ENCODE data around the gene OXNAD1.
"Not testable (repeated sequence)": the region's sequence is repeated elsewhere in the genome, so short reads cannot be mapped to it uniquely, and the experiment has no call there.

The OXNAD1 gene

DNA sequence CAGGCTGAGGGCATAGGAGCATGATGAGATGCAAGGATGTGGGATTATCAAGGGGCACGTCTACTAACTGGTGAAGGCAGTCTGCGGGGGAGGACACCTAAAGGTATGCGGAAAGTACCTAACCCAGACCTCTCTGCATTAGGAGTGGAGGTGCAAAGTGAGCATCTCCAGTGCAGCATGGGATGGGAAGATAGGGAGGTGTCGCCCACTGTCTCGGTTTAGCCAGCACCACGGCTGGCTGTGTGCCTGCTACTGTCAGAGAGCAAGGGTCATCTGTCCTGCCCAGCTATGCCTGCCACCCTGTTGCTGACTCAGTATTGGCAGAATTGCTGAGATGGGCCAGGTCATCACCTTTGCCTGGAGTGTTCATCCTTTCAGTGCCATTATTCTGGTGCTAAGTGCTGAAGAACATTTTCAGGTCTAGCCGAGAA lies 40.1 kb downstream of the OXNAD1 start:
- no peaks in the 10 kb centered on the region for H3K27me3 ChIP-seq (replicated peaks)
- no peaks in the 10 kb centered on the region for H3K36me3 ChIP-seq (replicated peaks)
- TF ChIP-seq, protein P1, sequence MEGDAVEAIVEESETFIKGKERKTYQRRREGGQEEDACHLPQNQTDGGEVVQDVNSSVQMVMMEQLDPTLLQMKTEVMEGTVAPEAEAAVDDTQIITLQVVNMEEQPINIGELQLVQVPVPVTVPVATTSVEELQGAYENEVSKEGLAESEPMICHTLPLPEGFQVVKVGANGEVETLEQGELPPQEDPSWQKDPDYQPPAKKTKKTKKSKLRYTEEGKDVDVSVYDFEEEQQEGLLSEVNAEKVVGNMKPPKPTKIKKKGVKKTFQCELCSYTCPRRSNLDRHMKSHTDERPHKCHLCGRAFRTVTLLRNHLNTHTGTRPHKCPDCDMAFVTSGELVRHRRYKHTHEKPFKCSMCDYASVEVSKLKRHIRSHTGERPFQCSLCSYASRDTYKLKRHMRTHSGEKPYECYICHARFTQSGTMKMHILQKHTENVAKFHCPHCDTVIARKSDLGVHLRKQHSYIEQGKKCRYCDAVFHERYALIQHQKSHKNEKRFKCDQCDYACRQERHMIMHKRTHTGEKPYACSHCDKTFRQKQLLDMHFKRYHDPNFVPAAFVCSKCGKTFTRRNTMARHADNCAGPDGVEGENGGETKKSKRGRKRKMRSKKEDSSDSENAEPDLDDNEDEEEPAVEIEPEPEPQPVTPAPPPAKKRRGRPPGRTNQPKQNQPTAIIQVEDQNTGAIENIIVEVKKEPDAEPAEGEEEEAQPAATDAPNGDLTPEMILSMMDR (IDR thresholded peaks at IDR 0.05; ENCODE audit: low read depth, low read length, missing control alignments), result no peak
- no peak overlapping the region for H3K27ac ChIP-seq
- in situ Hi-C loops (cut with HindIII; ENCODE audit: low pct_ligation_motif_present, low sequenced_read_pairs), result no loop called here
- H3K4me3 ChIP-seq (ENCODE audit: low read depth, low read length), result no peak overlapping the region
- DNase-seq, result no peak

DNA sequence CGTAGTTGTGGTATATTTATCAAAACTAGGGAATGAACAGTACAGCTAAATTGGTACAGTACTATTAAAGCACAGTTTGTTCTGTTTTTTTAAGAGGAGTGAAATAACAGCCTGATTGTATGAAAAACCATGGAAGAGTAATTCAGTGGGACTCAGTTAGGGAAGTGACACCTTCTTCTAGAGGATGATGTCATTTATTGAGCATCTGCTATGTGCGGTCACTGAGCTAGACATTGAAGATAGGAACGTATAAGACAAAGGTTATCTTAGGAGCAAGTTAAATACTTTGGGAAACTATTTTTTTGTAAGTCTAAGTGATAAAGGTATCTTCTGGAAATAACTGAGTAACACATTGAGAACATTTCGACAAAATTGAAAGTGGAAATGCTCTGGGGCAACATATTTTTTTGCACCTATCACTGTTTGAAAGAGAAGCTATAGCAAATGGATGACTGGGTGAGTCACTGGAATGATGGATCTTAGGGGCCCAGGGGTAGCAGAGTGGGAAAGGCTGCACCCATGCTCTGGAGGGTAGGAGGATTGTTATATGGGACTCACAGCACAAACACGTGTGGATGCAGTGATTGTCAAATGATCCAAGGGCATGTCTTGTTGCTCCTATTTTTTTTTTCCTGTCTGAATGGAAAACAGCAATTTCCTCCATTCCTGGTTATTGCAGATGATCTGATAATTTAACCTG lies 43.0 kb downstream of the OXNAD1 start:
- peak overlapping the region; percentile 18 for H3K27ac ChIP-seq
- in situ Hi-C loops (cut with HindIII; ENCODE audit: low pct_ligation_motif_present, low sequenced_read_pairs), result no loop called here
- no peaks in the 10 kb centered on the region for H3K36me3 ChIP-seq (replicated peaks)
- DNase-seq, result peak; percentile 64
- no peaks in the 10 kb centered on the region for H3K27me3 ChIP-seq (replicated peaks)
- H3K4me3 ChIP-seq (ENCODE audit: low read depth, low read length), result no peak overlapping the region
- TF ChIP-seq, protein P1 (IDR thresholded peaks at IDR 0.05; ENCODE audit: low read depth, low read length, missing control alignments), result no peak

DNA sequence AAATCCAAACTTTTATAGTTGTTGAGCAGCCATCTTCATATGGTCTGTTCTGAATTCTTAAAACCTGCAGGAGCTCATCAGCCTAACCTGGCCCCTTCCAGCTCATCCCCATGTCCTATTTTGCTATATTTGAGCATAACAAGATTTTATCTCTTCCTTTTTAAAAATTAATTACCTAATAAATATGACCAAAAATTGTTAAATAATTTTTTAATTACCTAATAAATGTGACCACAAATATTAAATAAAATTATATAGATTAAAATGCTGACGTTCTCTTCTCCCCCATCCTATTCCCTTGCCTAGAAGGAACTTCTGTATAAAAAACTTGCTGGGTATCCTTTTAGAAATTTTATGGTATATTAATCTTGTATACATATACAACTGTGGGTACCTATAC lies 43.7 kb downstream of the OXNAD1 start:
- DNase-seq, result no peak
- Histone ChIP-seq H3K36me3 (replicated peaks) (peaks cover 4% of the 10 kb centered on the region), H3K4me3 (ENCODE audit: low read depth, low read length) (no peak overlapping the region), H3K27ac (peak overlapping the region; percentile 18), H3K27me3 (replicated peaks) (no peaks in the 10 kb centered on the region)
- TF ChIP-seq, protein P1 (IDR thresholded peaks at IDR 0.05; ENCODE audit: low read depth, low read length, missing control alignments), result no peak
- in situ Hi-C loops (cut with HindIII; ENCODE audit: low pct_ligation_motif_present, low sequenced_read_pairs), result no loop called here

DNA sequence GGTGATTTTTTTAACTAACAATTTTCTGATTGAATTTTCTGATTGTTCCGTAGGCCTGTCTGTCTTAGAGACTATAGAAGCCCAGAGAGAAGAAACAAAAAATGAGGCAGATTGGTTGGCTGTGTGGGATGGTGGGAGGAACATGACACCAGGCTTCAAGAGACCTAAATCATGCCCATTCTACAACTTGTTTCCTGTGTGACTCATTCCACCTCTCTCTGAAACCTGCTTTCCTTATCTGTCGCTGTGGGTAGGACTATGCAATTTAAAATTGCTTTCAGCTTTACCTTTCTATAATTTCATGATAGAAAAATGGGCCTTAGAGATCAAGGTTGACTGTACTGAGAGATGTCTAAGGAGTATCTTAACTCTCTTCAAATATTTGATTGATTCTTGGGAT lies 44.5 kb downstream of the OXNAD1 start:
- Histone ChIP-seq H3K27ac (peak overlapping the region; percentile 20), H3K36me3 (replicated peaks) (peaks cover 11% of the 10 kb centered on the region)
- DNase-seq, result peak; percentile 46

DNA sequence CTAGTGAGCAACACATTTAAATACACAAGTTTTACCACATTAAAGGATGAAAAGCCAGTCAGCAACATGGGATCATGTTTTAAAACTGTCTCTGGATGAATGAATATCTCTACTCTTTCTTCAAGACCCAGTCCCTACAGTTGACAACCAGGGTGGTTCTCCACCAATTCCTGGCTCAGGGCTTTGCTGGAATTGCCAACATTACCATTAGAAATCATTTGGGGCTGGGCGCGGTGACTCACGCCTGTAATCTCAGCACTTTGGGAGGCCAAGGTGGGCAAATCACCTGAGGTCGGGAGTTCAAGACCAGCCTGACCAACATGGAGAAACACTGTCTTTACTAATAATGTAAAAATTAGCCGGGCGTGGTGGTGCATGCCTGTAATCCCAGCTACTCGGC lies 45.5 kb downstream of the OXNAD1 start:
- H3K27ac ChIP-seq; DNase-seq; H3K4me3 ChIP-seq (ENCODE audit: low read depth, low read length); in situ Hi-C loops (cut with HindIII; ENCODE audit: low pct_ligation_motif_present, low sequenced_read_pairs); H3K27me3 ChIP-seq (replicated peaks): not testable (repeated sequence)
- H3K36me3 ChIP-seq (replicated peaks), result peaks cover 20% of the 10 kb centered on the region

More for the DNA sequence above, 44.5 kb downstream of the OXNAD1 start:
- H3K4me3 ChIP-seq (ENCODE audit: low read depth, low read length), result no peak overlapping the region
- TF ChIP-seq, protein P1 (IDR thresholded peaks at IDR 0.05; ENCODE audit: low read depth, low read length, missing control alignments), result no peak
- in situ Hi-C loops (cut with HindIII; ENCODE audit: low pct_ligation_motif_present, low sequenced_read_pairs), result no loop called here
- H3K27me3 ChIP-seq (replicated peaks), result no peaks in the 10 kb centered on the region

DNA sequence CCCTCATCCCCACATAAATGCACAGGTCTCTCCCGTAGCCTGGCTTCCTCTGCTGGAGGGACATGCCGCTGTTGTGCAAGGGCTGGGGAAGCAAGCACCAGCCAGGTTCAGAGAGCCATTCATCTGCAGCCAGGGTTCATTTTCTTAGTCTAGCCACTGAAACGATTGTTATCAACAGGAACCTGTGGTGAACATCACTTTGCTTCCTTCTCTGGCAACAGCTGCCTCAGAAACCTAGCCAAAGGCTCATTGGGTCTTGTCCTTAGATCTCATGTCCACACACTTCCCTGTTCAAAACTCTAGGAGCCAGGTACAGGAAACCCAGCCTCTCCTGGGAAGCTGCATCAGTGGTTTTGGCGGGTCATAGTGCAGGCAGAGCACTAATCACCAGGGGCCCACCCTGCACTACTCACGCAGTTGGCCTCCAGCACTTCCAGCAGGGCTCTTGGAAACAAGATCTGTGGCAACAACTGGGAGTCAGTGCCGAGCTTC lies 47.0 kb downstream of the OXNAD1 start:
- H3K36me3 ChIP-seq (replicated peaks), result peaks cover 33% of the 10 kb centered on the region
- no peaks in the 10 kb centered on the region for H3K27me3 ChIP-seq (replicated peaks)
- in situ Hi-C loops (cut with HindIII; ENCODE audit: low pct_ligation_motif_present, low sequenced_read_pairs), result no loop called here
- TF ChIP-seq, protein P1 (IDR thresholded peaks at IDR 0.05; ENCODE audit: low read depth, low read length, missing control alignments), result no peak
- H3K27ac ChIP-seq, result no peak overlapping the region
- no peak for DNase-seq
- no peak overlapping the region for H3K4me3 ChIP-seq (ENCODE audit: low read depth, low read length)
